ENCODE results near the gene PPOX. TPM values are rescaled to one million over a fixed set of nuclear protein-coding genes. Genes with fewer than 3 reads are reported as not detected.

The PPOX gene
- total and polyA plus RNA-seq, 4 experiments from 2014 or later, result 16.3 to 69.8 (median 42.5) TPM

DNA sequence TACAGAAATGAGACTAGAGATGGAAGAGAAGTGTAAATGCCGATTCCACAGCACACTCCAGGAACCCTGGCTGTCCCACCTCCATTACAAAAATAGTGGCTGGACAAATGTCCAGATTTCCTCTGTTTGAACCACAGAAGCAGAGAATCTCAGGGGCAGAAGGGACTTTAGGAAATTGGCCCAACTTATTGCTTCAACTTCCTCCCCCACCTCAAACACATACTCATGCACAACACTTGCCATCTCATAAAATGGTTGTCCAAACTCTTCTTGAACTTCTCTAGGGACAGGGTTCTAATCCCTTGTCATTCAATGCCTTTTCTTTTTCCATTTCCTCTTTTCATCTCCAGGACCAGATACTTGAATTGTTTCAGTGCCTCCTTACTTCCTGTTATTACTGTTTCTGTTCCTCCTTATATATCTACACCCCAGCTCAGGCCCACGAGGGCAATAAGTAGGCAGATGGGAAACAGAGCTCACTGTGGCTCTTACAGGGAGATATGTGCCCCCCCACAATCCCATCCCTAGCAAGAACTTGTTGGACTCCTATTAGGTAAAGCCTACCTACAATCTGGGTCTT lies 19.6 kb downstream of the PPOX start:
- Mint-ChIP-seq H3K4me1 (peaks cover 53 to 82% (median 73%) of the 10 kb centered on the region in 4 donors), H3K27me3 (no peaks in the 10 kb centered on the region), H3K27ac (peak overlapping the region; percentile 86 to 96 (median 92)), H3K36me3 (no peaks in the 10 kb centered on the region), H3K9me3 (no peaks in the 10 kb centered on the region), H3K4me3 (peak overlapping the region; percentile 73 to 89 (median 83))
- CTCF ChIA-PET (ENCODE audit: partially characterized antibody), result interaction anchor here (0.6 to 10.9 kb wide), 6 partner anchors 7 to 197 kb away, joined by 3 to 115 read pairs (median 8); partner anchors contain the start of genes B4GALT3, NDUFS2, PPOX and TOMM40L
- Histone ChIP-seq H3K27me3 (ENCODE audit: insufficient read depth, low read length) (no peaks in the 10 kb centered on the region), H3K4me3 (ENCODE audit: low read length in 2 of 2) (peak overlapping the region; percentile 8 to 25), H3K27ac (ENCODE audit: low read depth, low read length) (peak overlapping the region; percentile 47), H3K4me1 (ENCODE audit: insufficient read depth, low read length) (peaks cover 92% of the 10 kb centered on the region), H3K36me3 (ENCODE audit: insufficient read depth, low read length) (no peaks in the 10 kb centered on the region), H3K9me3 (ENCODE audit: control insufficient read depth in 1 of 2, low read length in 2 of 2) (no peaks in the 10 kb centered on the region)
- POLR2A ChIA-PET (ENCODE audit: partially characterized antibody), result interaction anchor here (1.0 to 10.4 kb wide), 10 partner anchors 8 to 120 kb away, joined by 3 to 134 read pairs (median 6); partner anchors contain the start of genes ADAMTS4, B4GALT3, NDUFS2 and PPOX
- DNase-seq, result no peak
- intact Hi-C loops (cut with micrococcal nuclease), result loop anchor here (1.0 to 5.0 kb wide), 2 partner anchors 20 to 34 kb away; partner anchors contain the start of genes PPOX and UFC1

DNA sequence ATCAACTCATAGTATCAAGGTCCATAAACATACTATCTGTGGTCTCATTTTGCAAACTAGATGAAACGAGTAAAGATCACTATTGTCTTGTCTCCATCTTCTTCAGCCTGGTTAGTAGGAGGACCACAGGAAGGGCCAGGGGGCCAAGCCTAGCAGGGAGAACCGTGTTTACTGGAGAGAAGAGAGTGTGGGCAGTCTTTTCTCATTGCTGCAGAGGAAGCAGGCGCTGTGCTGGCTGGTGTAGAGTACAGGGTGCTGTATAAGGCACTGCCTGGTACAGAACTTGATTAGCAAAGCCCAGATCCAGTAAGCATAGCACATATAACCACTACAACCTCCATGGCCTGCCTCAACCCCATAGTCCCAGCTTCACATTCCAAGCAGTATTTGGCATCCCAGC lies 21.1 kb downstream of the PPOX start:
- Histone ChIP-seq H3K4me3 (ENCODE audit: low read length in 2 of 2) (no peak overlapping the region), H3K27me3 (ENCODE audit: insufficient read depth, low read length) (no peaks in the 10 kb centered on the region), H3K36me3 (ENCODE audit: insufficient read depth, low read length) (no peaks in the 10 kb centered on the region), H3K27ac (ENCODE audit: low read depth, low read length) (peak overlapping the region; percentile 47), H3K9me3 (ENCODE audit: control insufficient read depth in 1 of 2, low read length in 2 of 2) (no peaks in the 10 kb centered on the region), H3K4me1 (ENCODE audit: insufficient read depth, low read length) (peaks cover 91% of the 10 kb centered on the region)
- ChIA-PET CTCF (ENCODE audit: partially characterized antibody) (interaction anchor here (1.2 to 10.9 kb wide), 4 partner anchors 15 to 38 kb away, joined by 4 to 115 read pairs (median 9); partner anchors contain the start of genes NDUFS2, PPOX and TOMM40L), POLR2A (ENCODE audit: partially characterized antibody) (interaction anchor here (1.8 to 10.4 kb wide), 4 partner anchors 10 to 22 kb away, joined by 6 to 134 read pairs (median 18); partner anchors contain the start of genes ADAMTS4, B4GALT3, NDUFS2 and PPOX)
- no peaks in the 10 kb centered on the region for H3K36me3 Mint-ChIP-seq
- H3K4me1 Mint-ChIP-seq, result peaks cover 48 to 78% (median 65%) of the 10 kb centered on the region in 4 donors
- H3K4me3 Mint-ChIP-seq, result peak overlapping the region in 6 of 8 donors; percentile 22 to 70 (median 43)
- H3K27me3 Mint-ChIP-seq, result no peaks in the 10 kb centered on the region
- intact Hi-C loops (cut with micrococcal nuclease), result loop anchor here (5.0 kb wide), 1 partner anchor 35 kb away; the partner anchor contains the start of gene UFC1
- no peaks in the 10 kb centered on the region for H3K9me3 Mint-ChIP-seq
- H3K27ac Mint-ChIP-seq, result peak overlapping the region; percentile 83 to 96 (median 90)
- DNase-seq, result no peak

DNA sequence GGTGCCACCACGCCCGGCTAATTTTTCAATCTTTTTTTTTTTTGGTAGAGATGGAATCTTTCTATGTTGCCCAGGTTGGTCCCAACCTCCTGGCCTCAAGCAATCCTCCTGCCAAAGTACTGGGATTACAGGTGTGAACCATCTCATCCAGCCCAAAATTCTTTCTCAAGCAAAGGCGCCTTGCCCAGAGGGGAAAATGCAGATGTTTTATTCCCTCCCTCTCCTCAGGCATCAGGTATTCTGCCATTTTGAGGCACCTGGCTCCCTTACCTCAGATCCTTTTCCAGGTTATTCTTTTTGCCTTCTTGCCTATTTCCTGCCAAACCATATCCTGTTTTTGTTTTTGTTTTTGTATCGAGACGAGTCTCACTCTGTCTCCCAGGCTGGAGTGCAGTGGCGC lies 22.2 kb downstream of the PPOX start:
- Histone ChIP-seq H3K36me3 (ENCODE audit: insufficient read depth, low read length) (no peaks in the 10 kb centered on the region), H3K4me3 (ENCODE audit: low read length in 2 of 2) (no peak overlapping the region), H3K27me3 (ENCODE audit: insufficient read depth, low read length) (no peaks in the 10 kb centered on the region), H3K4me1 (ENCODE audit: insufficient read depth, low read length) (peaks cover 89% of the 10 kb centered on the region), H3K27ac (ENCODE audit: low read depth, low read length) (no peak overlapping the region), H3K9me3 (ENCODE audit: control insufficient read depth in 1 of 2, low read length in 2 of 2) (no peaks in the 10 kb centered on the region)
- Mint-ChIP-seq H3K36me3 (peaks cover 0 to 2% of the 10 kb centered on the region in 2 donors), H3K27me3 (no peaks in the 10 kb centered on the region), H3K9me3 (no peaks in the 10 kb centered on the region), H3K27ac (peak overlapping the region in 6 of 7 donors; percentile 36 to 89 (median 84)), H3K4me1 (peaks cover 47 to 77% (median 65%) of the 10 kb centered on the region in 4 donors), H3K4me3 (peak overlapping the region in 5 of 8 donors; percentile 41 to 66 (median 60))
- DNase-seq, result no peak
- ChIA-PET CTCF (ENCODE audit: partially characterized antibody) (interaction anchor here (1.2 to 10.9 kb wide), 2 partner anchors 22 to 37 kb away, joined by 4 to 115 read pairs; partner anchors contain the start of genes PPOX and TOMM40L), POLR2A (ENCODE audit: partially characterized antibody) (interaction anchor here (1.8 to 10.4 kb wide), 3 partner anchors 12 to 23 kb away, joined by 6 to 134 read pairs (median 14); partner anchors contain the start of genes ADAMTS4, NDUFS2 and PPOX)
- intact Hi-C loops (cut with micrococcal nuclease), result loop anchor here (5.0 kb wide), 1 partner anchor 36 kb away; the partner anchor contains the start of gene UFC1

DNA sequence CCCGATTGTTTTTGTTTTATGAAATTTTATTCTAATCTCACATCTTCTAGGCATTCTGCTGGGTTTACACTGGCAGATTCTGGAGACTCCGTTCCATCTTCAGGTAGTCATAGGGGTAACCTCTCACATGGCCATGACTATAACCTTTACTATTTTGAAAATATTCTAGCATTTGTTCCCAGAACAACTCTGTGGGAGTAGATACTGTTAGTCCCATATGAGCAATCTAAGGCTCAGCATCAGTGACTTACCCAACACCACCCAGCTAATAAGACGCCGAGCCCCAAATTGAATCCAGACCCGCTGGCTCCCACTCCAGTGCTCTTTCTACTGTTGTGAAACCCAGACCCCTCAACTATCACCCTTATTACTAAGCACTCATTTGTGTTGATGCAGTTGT lies 22.8 kb downstream of the PPOX start:
- Mint-ChIP-seq H3K9me3 (no peaks in the 10 kb centered on the region), H3K36me3 (peaks cover 0 to 2% of the 10 kb centered on the region in 2 donors), H3K4me1 (peaks cover 41 to 71% (median 60%) of the 10 kb centered on the region in 4 donors), H3K27me3 (no peaks in the 10 kb centered on the region), H3K4me3 (peak overlapping the region in 2 of 8 donors; percentile 26 to 30), H3K27ac (peak overlapping the region in 5 of 7 donors; percentile 35 to 84 (median 72))
- Histone ChIP-seq H3K27ac (ENCODE audit: low read depth, low read length) (no peak overlapping the region), H3K4me3 (ENCODE audit: low read length in 2 of 2) (no peak overlapping the region), H3K27me3 (ENCODE audit: insufficient read depth, low read length) (no peaks in the 10 kb centered on the region), H3K36me3 (ENCODE audit: insufficient read depth, low read length) (no peaks in the 10 kb centered on the region), H3K9me3 (ENCODE audit: control insufficient read depth in 1 of 2, low read length in 2 of 2) (no peaks in the 10 kb centered on the region), H3K4me1 (ENCODE audit: insufficient read depth, low read length) (peaks cover 83% of the 10 kb centered on the region)
- no peak for DNase-seq
- POLR2A ChIA-PET (ENCODE audit: partially characterized antibody), result interaction anchor here (1.8 to 10.4 kb wide), 4 partner anchors 7 to 23 kb away, joined by 6 to 134 read pairs (median 55); partner anchors contain the start of genes ADAMTS4, NDUFS2 and PPOX
- intact Hi-C loops (cut with micrococcal nuclease), result loop anchor here (5.0 kb wide), 1 partner anchor 37 kb away; the partner anchor contains the start of gene UFC1
- CTCF ChIA-PET (ENCODE audit: partially characterized antibody), result interaction anchor here (10.9 kb wide), 1 partner anchor 23 kb away, joined by 115 read pairs; the partner anchor contains the start of gene PPOX

DNA sequence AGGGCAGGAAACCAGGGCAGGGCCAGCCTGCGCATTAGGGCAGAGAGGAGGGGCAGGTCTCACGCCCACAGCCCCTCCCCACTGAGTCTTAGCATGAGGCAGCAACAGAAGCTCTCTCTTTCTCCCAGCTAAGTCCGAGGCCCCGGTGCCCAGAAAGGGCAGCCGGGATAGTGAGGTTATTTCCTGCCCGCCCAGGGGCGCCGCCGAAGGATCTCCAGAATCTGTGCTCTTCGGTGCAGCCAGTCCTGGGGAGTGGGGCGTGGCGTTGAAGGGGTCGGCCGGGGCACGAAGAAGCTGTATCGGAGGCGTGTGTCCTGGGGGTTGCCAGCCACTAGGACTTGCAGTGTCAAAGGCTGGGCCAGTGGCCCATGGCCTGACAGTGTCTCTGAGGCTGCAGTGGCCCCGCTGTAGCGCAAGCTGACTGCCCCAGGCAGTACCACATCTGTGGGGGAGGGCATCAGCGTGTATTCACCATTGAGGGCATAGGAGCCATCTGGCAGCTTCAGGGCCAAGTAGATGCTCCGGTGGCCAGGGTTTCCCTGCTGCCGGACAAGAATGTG lies 24.8 kb downstream of the PPOX start:
- ChIA-PET CTCF (ENCODE audit: partially characterized antibody) (interaction anchor here (1.2 to 10.9 kb wide), 19 partner anchors 10 to 194 kb away, joined by 3 to 131 read pairs (median 12); partner anchors contain the start of genes APOA2, B4GALT3, NDUFS2 and PPOX), POLR2A (ENCODE audit: partially characterized antibody) (interaction anchor here (0.6 to 10.4 kb wide), 9 partner anchors 9 to 198 kb away, joined by 3 to 134 read pairs (median 16); partner anchors contain the start of genes ADAMTS4, B4GALT3, NDUFS2 and PPOX)
- H3K27me3 Mint-ChIP-seq, result no peaks in the 10 kb centered on the region
- peak overlapping the region in 4 of 7 donors; percentile 32 to 85 (median 48) for H3K27ac Mint-ChIP-seq
- Histone ChIP-seq H3K27me3 (ENCODE audit: insufficient read depth, low read length) (no peaks in the 10 kb centered on the region), H3K4me3 (ENCODE audit: low read length in 2 of 2) (no peak overlapping the region), H3K9me3 (ENCODE audit: control insufficient read depth in 1 of 2, low read length in 2 of 2) (no peaks in the 10 kb centered on the region), H3K4me1 (ENCODE audit: insufficient read depth, low read length) (peaks cover 64% of the 10 kb centered on the region), H3K27ac (ENCODE audit: low read depth, low read length) (no peak overlapping the region), H3K36me3 (ENCODE audit: insufficient read depth, low read length) (no peaks in the 10 kb centered on the region)
- no peaks in the 10 kb centered on the region for H3K9me3 Mint-ChIP-seq
- H3K4me1 Mint-ChIP-seq, result peaks cover 33 to 60% (median 48%) of the 10 kb centered on the region in 4 donors
- H3K4me3 Mint-ChIP-seq, result peak overlapping the region in 1 of 8 donors; percentile 17
- peaks cover 0 to 2% of the 10 kb centered on the region in 2 donors for H3K36me3 Mint-ChIP-seq
- DNase-seq, result no peak
- intact Hi-C loops (cut with micrococcal nuclease), result no loop called here

DNA sequence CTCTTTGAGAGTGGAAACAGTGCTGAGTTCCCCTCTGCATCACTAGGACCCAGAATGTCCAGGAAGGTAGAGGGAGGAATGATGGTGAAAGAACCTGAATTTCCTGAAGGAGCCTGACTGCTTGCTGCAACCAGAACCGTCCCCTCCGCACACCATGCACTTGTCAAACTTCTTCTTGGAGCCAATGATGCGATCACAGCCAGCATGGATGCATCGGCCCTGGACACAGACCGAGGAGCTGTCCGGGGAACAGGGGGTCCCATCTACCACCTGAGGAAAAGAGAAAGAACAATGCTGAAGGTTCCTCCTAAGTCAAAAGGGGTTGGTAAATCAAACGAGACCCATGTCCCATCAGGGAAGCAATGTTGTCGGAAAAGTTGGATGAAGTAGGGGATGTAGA lies 25.7 kb downstream of the PPOX start:
- DNase-seq, result no peak
- Mint-ChIP-seq H3K4me1 (peaks cover 29 to 51% (median 40%) of the 10 kb centered on the region in 4 donors), H3K4me3 (no peak overlapping the region), H3K27ac (peak overlapping the region in 4 of 7 donors; percentile 12 to 64 (median 41)), H3K27me3 (no peaks in the 10 kb centered on the region), H3K36me3 (peaks cover 0 to 2% of the 10 kb centered on the region in 2 donors), H3K9me3 (no peaks in the 10 kb centered on the region)
- H3K27me3 ChIP-seq (ENCODE audit: insufficient read depth, low read length), result no peaks in the 10 kb centered on the region
- intact Hi-C loops (cut with micrococcal nuclease), result loop anchor here (1.0 kb wide), 4 partner anchors 10 to 190 kb away; no protein-coding TSS in a partner anchor
- no peaks in the 10 kb centered on the region for H3K36me3 ChIP-seq (ENCODE audit: insufficient read depth, low read length)
- H3K4me3 ChIP-seq (ENCODE audit: low read length in 2 of 2), result no peak overlapping the region
- no peak overlapping the region for H3K27ac ChIP-seq (ENCODE audit: low read depth, low read length)
- ChIA-PET POLR2A (ENCODE audit: partially characterized antibody) (interaction anchor here (1.2 to 10.4 kb wide), 11 partner anchors 9 to 197 kb away, joined by 3 to 134 read pairs (median 7); partner anchors contain the start of genes ADAMTS4, B4GALT3, NDUFS2 and PPOX), CTCF (ENCODE audit: partially characterized antibody) (interaction anchor here (0.9 to 10.9 kb wide), 20 partner anchors 11 to 193 kb away, joined by 3 to 131 read pairs (median 11); partner anchors contain the start of genes APOA2, B4GALT3, NDUFS2 and PPOX)
- no peaks in the 10 kb centered on the region for H3K9me3 ChIP-seq (ENCODE audit: control insufficient read depth in 1 of 2, low read length in 2 of 2)
- H3K4me1 ChIP-seq (ENCODE audit: insufficient read depth, low read length), result peaks cover 55% of the 10 kb centered on the region
